Stimulated activated CD8-positive, alpha-beta memory T cell treated with anti-CD3 and anti-CD28 coated beads, Interleukin-7, amount 100 ng/mL, for 24 hours (primary cell): ENCODE results near the gene LYSMD1.

Experiments used
- DNase-seq: peaks from one replicate; pipeline ENCODE4 v3.0.0-alpha.2; 2020; ENCODE audit warnings: low read depth

The LYSMD1 gene

GRCh38 chr1:151175041-151175741 lies 9.5 kb upstream of the LYSMD1 start:
- no peak for DNase-seq

- no peak for DNase-seq
Observed at GRCh38 chr1:151171190-151171589, 5.5 kb upstream of the LYSMD1 start.

- DNase-seq, result no peak
Observed at GRCh38 chr1:151167116-151167515, 1.4 kb upstream of the LYSMD1 start.

- no peak for DNase-seq
Observed at GRCh38 chr1:151166505-151166956, 829 bp upstream of the LYSMD1 start.

GRCh38 chr1:151165281-151165737 lies 393 bp downstream of the LYSMD1 start:
- no peak for DNase-seq

GRCh38 chr1:151164732-151165280 lies 896 bp downstream of the LYSMD1 start:
- DNase-seq, result no peak

- no peak for DNase-seq
Observed at GRCh38 chr1:151159373-151159772, 6.3 kb downstream of the LYSMD1 start.

GRCh38 chr1:151158751-151159251 lies 6.9 kb downstream of the LYSMD1 start:
- no peak for DNase-seq

GRCh38 chr1:151158326-151158725 lies 7.4 kb downstream of the LYSMD1 start:
- DNase-seq, result no peak

- no peak for DNase-seq
Observed at GRCh38 chr1:151157067-151157531, 8.6 kb downstream of the LYSMD1 start.

- peak; percentile 69 for DNase-seq
Observed at GRCh38 chr1:151156515-151156819, 9.2 kb downstream of the LYSMD1 start, which contains the start of gene TNFAIP8L2. TNFAIP8L2 (plus strand) TSS chr1:151156649; CDS start chr1:151158698, 2,049 bp downstream.

- DNase-seq, result no peak
Observed at GRCh38 chr1:151147665-151148064, 18.0 kb downstream of the LYSMD1 start.

- DNase-seq, result no peak
Observed at GRCh38 chr1:151147132-151147503, 18.6 kb downstream of the LYSMD1 start.

GRCh38 chr1:151146412-151147131 lies 19.1 kb downstream of the LYSMD1 start, which contains the start of gene SEMA6C:
SEMA6C (minus strand) TSS chr1:151146631; CDS start chr1:151142621, 4,010 bp downstream.
- peak; percentile 68 for DNase-seq

- no peak for DNase-seq
Observed at GRCh38 chr1:151146072-151146411, 19.7 kb downstream of the LYSMD1 start.

- DNase-seq, result no peak
Observed at GRCh38 chr1:151145304-151146071, 20.2 kb downstream of the LYSMD1 start.

GRCh38 chr1:151144474-151145303 lies 21.0 kb downstream of the LYSMD1 start:
- no peak for DNase-seq

- DNase-seq, result no peak
Observed at GRCh38 chr1:151143986-151144385, 21.7 kb downstream of the LYSMD1 start.

GRCh38 chr1:151143057-151143435 lies 22.7 kb downstream of the LYSMD1 start:
- DNase-seq, result no peak

- no peak for DNase-seq
Observed at GRCh38 chr1:151142411-151143056, 23.2 kb downstream of the LYSMD1 start.

GRCh38 chr1:151137789-151138188 lies 27.9 kb downstream of the LYSMD1 start:
- DNase-seq, result no peak
